B cell (primary cell): ENCODE results near the gene SERTAD2. TPM values are rescaled to one million over a fixed set of nuclear protein-coding genes. Genes with fewer than 3 reads are reported as not detected.

ENCODE experiments used
- ATAC-seq: fragments of 200-7000 bp; cut with Tn5 transposase; one replicate; pipeline ENCODE4 v1.10.0; 2021; ENCODE audit warnings: low read depth, mild to moderate bottlenecking, moderate number of reproducible peaks, moderate library complexity
- CTCF ChIA-PET: fragments of 350-600 bp; sonication (Branson Sonifier 250); formaldehyde crosslinking; loops from one replicate; lab custom pipeline; 2021; ENCODE audit warnings: antibody characterized with exemption, inconsistent platforms; lab: Charles Lee
- POLR2A ChIA-PET: fragments of 350-600 bp; sonication (Branson Sonifier 250); formaldehyde crosslinking; loops from one replicate; lab custom pipeline; 2021; ENCODE audit warnings: antibody characterized with exemption; lab: Charles Lee
- DNase-seq: peaks from one replicate; pipeline ENCODE4 v3.0.0; 2013
- H2AFZ ChIP-seq: 2 replicates; pipeline ENCODE4 v1.6.1; 2012; ENCODE audit warnings: mild to moderate bottlenecking, low read depth, low read length; ENCODE audit not compliant: insufficient read depth, poor library complexity, severe bottlenecking
- H3K27ac ChIP-seq, 2 donors: 1 replicate in 1 of 2; 2 replicates in 1 of 2; pipeline ENCODE4 v1.5.1; 2012 to 2013; ENCODE audit warnings: low read length in 2 of 2, mild to moderate bottlenecking in 2 of 2, moderate library complexity in 1 of 2
- H3K27me3 ChIP-seq, 4 experiments: fragments of 200-600 bp in 1 of 4; sonication (generic) in 1 of 4; replicated peaks in 1 of 4; 1 replicate in 2 of 4; 2 replicates in 2 of 4; pipeline versions ENCODE4 v1.6.1 to v1.7.0; 2013 to 2016; ENCODE audit warnings: low read length in 3 of 4, mild to moderate bottlenecking in 2 of 4, mixed read lengths in 1 of 4, moderate library complexity in 1 of 4; ENCODE audit not compliant: insufficient read depth in 4 of 4, control insufficient read depth in 3 of 4; ENCODE audit errors: control extremely low read depth in 1 of 4
- H3K36me3 ChIP-seq, 2 experiments: replicated peaks in 1 of 2; 1 replicate in 1 of 2; 2 replicates in 1 of 2; pipeline versions ENCODE4 v1.6.1 to v1.7.1; 2013; ENCODE audit warnings: low read length in 1 of 2; ENCODE audit not compliant: insufficient read depth in 2 of 2, control insufficient read depth in 1 of 2; ENCODE audit errors: control extremely low read depth in 1 of 2, extremely low read depth in 1 of 2
- H3K4me1 ChIP-seq, 2 donors: fragments of 200-600 bp in 1 of 2; sonication (generic) in 1 of 2; 1 replicate in 1 of 2; 2 replicates in 1 of 2; pipeline versions ENCODE4 v1.5.1 to v1.6.1; 2013 to 2017; ENCODE audit warnings: low read length in 2 of 2; ENCODE audit not compliant: control insufficient read depth in 2 of 2, insufficient read depth in 2 of 2
- H3K4me2 ChIP-seq: replicated peaks from 2 replicates; pipeline ENCODE3; 2012; ENCODE audit warnings: mild to moderate bottlenecking, low read depth, low read length; ENCODE audit not compliant: poor library complexity, severe bottlenecking
- H3K4me3 ChIP-seq, 5 experiments: fragments of 200-600 bp in 1 of 5; sonication (generic) in 1 of 5; 1 replicate in 3 of 5; 2 replicates in 2 of 5; pipeline versions ENCODE4 v1.5.1 to v1.7.0; 2011 to 2016; ENCODE audit warnings: low read length in 4 of 5, mild to moderate bottlenecking in 4 of 5, low read depth in 2 of 5, control low read depth in 1 of 5, moderate library complexity in 1 of 5; ENCODE audit not compliant: insufficient read depth in 1 of 5; ENCODE audit errors: control extremely low read depth in 1 of 5, extremely low read depth in 1 of 5
- H3K79me2 ChIP-seq: fragments of 200-600 bp; sonication (generic); one replicate; pipeline ENCODE4 v1.6.0; 2016; ENCODE audit warnings: low read length; ENCODE audit not compliant: control insufficient read depth, insufficient read depth
- H3K9ac ChIP-seq: fragments of 200-600 bp; sonication (generic); 2 replicates; pipeline ENCODE4 v1.6.1; 2017; ENCODE audit warnings: mild to moderate bottlenecking, low read length, moderate library complexity
- H3K9me3 ChIP-seq, 3 donors: one replicate each; pipeline versions ENCODE4 v1.6.1 to v1.7.1; 2013; ENCODE audit warnings: low read length in 2 of 3; ENCODE audit not compliant: control insufficient read depth in 2 of 3, insufficient read depth in 1 of 3; ENCODE audit errors: control extremely low read depth in 1 of 3
- H4K20me1 ChIP-seq: 2 replicates; pipeline ENCODE4 v1.6.0; 2012; ENCODE audit warnings: mild to moderate bottlenecking, low read length; ENCODE audit not compliant: insufficient read depth, control insufficient read depth, poor library complexity, severe bottlenecking
- H3K27ac Mint-ChIP-seq: one replicate; pipeline ENCODE4 v1.8.0; 2021; ENCODE audit warnings: mixed read lengths
- H3K27me3 Mint-ChIP-seq: one replicate; pipeline ENCODE4 v1.8.0; 2021; ENCODE audit warnings: mixed read lengths
- H3K4me1 Mint-ChIP-seq: one replicate; pipeline ENCODE4 v1.8.0; 2021; ENCODE audit warnings: mixed read lengths
- H3K4me3 Mint-ChIP-seq: one replicate; pipeline ENCODE4 v1.8.0; 2021; ENCODE audit warnings: mixed read lengths
- H3K9me3 Mint-ChIP-seq: one replicate; pipeline ENCODE4 v1.8.0; 2022; ENCODE audit warnings: mixed read lengths; ENCODE audit not compliant: insufficient read depth
- CTCF ChIP-seq: fragments of 200-600 bp; IDR thresholded peaks from one replicate; pipeline ENCODE4 v1.8.0; 2022; ENCODE audit warnings: antibody characterized with exemption, mild to moderate bottlenecking
- EZH2 ChIP-seq: IDR thresholded peaks from 2 replicates; pipeline ENCODE4 v1.6.1; 2012; ENCODE audit warnings: borderline replicate concordance, low read depth, mild to moderate bottlenecking, moderate library complexity, low read length; ENCODE audit not compliant: insufficient read depth, poor library complexity, severe bottlenecking
- whole genome bisulfite sequencing: methylation state at CpG from one replicate; pipeline ENCODE4 v1.1.5; 2013; ENCODE audit warnings: missing lambda C conversion rate; ENCODE audit not compliant: insufficient coverage; 5-methylcytosine and 5-hydroxymethylcytosine counted together
- intact Hi-C: fragments of 100-400 bp; cut with micrococcal nuclease; formaldehyde crosslinking; loops from one replicate; pipeline ENCODE4 v1.10.0; 2022
- polyA plus RNA-seq: library from polyadenylated mRNA; depleted of rRNA; stranded (reverse); fragments of >200 nt; gene quantifications from 2 replicates; pipeline ENCODE4 v1.2.3, GENCODE V29; 2012
- total RNA-seq, 2 donors: library from RNA; stranded (reverse); fragments of 120-200 nt in 1 of 2; gene quantifications; 1 replicate in 1 of 2; 2 replicates in 1 of 2; pipeline versions ENCODE4 v1.2.3 to v1.2.4, GENCODE V29; 2013 to 2022

SERTAD2 gene
- total and polyA plus RNA-seq, 2 donors (not counting 1 experiment from before 2014, with no cell fraction given) = 49.5 to 66.8 TPM

DNA sequence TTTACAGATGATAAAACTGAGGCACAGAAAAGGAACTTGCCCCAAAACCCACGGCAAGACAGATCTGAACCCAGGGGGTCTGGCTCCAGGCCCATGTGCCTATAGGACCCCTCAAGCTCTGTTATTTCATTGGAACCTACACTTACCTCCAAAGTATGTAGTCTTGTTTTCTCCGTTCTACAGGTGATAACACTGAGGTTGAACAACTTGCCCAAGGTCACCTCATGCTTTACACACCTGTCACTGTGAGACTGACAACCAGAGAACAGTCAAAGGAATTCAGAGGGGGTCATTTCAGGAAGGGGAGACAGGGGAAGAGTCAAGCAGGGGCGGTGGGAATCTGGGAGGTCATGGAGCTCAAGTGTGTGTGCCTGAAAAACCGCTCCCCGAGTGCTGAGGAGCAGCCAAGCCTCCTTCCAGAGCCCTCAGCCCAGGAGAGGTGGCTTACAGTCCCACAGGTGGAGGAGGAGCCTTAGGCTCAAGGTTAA, 47.7 kb downstream of the SERTAD2 start:
- H3K9me3 Mint-ChIP-seq = no peaks in the 10 kb centered on the region
- ATAC-seq (no peak), DNase-seq (no peak)
- Histone ChIP-seq H3K4me2 (peak overlapping the region; percentile 91), H3K9me3 (peaks cover 0 to 3% (median 0%) of the 10 kb centered on the region in 3 donors), H3K4me3 (no peak overlapping the region), H3K9ac (no peak overlapping the region), H3K27me3 (no peaks in the 10 kb centered on the region), H2AFZ (peak overlapping the region; percentile 76), H3K79me2 (no peaks in the 10 kb centered on the region), H3K4me1 (peaks cover 22 to 34% of the 10 kb centered on the region in 2 donors), H3K36me3 (no peaks in the 10 kb centered on the region), H4K20me1 (no peaks in the 10 kb centered on the region), H3K27ac (no peak overlapping the region)
- TF ChIP-seq CTCF (no peak), EZH2 (no peak)
- H3K4me3 Mint-ChIP-seq = peak overlapping the region; percentile 82
- peaks cover 29% of the 10 kb centered on the region for H3K4me1 Mint-ChIP-seq
- no peaks in the 10 kb centered on the region for H3K27me3 Mint-ChIP-seq
- ChIA-PET POLR2A (interaction anchor here (0.5 to 1.3 kb wide), 4 partner anchors 9 to 234 kb away, joined by 3 to 4 read pairs (median 4); no protein-coding TSS in a partner anchor), CTCF (interaction anchor here (1.1 to 5.9 kb wide), 10 partner anchors 18 to 267 kb away, joined by 4 to 70 read pairs (median 10); partner anchors contain the start of gene SERTAD2)
- intact Hi-C loops = loop anchor here (2.0 kb wide), 2 partner anchors 31 to 259 kb away; no protein-coding TSS in a partner anchor
- WGBS = 85% methylated on average over 3 of the region's 5 CpGs
- H3K27ac Mint-ChIP-seq = peak overlapping the region; percentile 75

DNA sequence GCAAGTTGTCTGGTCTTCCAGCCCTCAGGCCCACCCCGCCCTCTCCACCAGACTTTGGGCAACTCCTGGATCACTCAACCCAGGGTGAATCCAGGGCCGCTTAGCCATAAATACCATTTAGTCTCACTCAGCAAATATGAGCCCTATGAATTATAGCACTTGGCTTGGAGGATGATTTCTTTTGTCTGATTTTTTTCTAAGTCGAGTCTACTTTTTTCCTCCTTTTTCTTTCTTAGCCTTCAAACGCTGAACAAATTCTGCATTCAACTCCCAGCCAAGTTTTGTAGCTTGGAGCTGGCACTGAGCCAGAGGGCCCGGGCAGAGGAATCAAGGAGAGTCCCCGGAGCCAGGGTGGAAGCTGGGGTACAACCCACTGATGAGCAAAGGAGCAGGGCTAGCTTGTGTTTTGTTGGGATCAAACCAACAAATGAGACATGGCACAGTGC, 48.7 kb downstream of the SERTAD2 start:
- ChIA-PET POLR2A (interaction anchor here (0.6 kb wide), 1 partner anchor 11 kb away, joined by 5 read pairs; no protein-coding TSS in a partner anchor), CTCF (interaction anchor here (0.5 to 5.9 kb wide), 9 partner anchors 9 to 274 kb away, joined by 3 to 70 read pairs (median 4); partner anchors contain the start of gene SERTAD2)
- no peaks in the 10 kb centered on the region for H4K20me1 ChIP-seq
- no peak overlapping the region for H3K9ac ChIP-seq
- H3K4me3 Mint-ChIP-seq = no peak overlapping the region
- no peaks in the 10 kb centered on the region for H3K36me3 ChIP-seq
- ATAC-seq (no peak), DNase-seq (no peak)
- H3K4me2 ChIP-seq = no peak overlapping the region
- WGBS = 94% methylated on average over 4 of the region's 6 CpGs
- H3K27me3 ChIP-seq = no peaks in the 10 kb centered on the region
- no peaks in the 10 kb centered on the region for H3K9me3 Mint-ChIP-seq
- H3K4me1 Mint-ChIP-seq = peaks cover 29% of the 10 kb centered on the region
- no peaks in the 10 kb centered on the region for H3K27me3 Mint-ChIP-seq
- TF ChIP-seq EZH2 (no peak), CTCF (no peak)
- peaks cover 0 to 3% (median 0%) of the 10 kb centered on the region in 3 donors for H3K9me3 ChIP-seq
- H3K27ac Mint-ChIP-seq = no peak overlapping the region
- no peaks in the 10 kb centered on the region for H3K79me2 ChIP-seq
- H3K4me3 ChIP-seq = no peak overlapping the region
- no peak overlapping the region for H2AFZ ChIP-seq
- intact Hi-C loops = no loop called here
- H3K27ac ChIP-seq = no peak overlapping the region
- peaks cover 22 to 34% of the 10 kb centered on the region in 2 donors for H3K4me1 ChIP-seq
